B cell (primary cell): ENCODE results near the gene C7orf25.

ENCODE experiments used
- EZH2 ChIP-seq: IDR thresholded peaks from 2 replicates; pipeline ENCODE4 v1.6.1; 2012; ENCODE audit warnings: borderline replicate concordance, low read depth, mild to moderate bottlenecking, moderate library complexity, low read length; ENCODE audit not compliant: insufficient read depth, poor library complexity, severe bottlenecking
- TF ChIP-seq, protein P1 (sequence below): fragments of 200-600 bp; IDR thresholded peaks from one replicate; pipeline ENCODE4 v1.8.0; 2022; ENCODE audit warnings: antibody characterized with exemption, mild to moderate bottlenecking

GRCh38 chr7:42929449-42929848, 17.6 kb upstream of the C7orf25 start:
- TF ChIP-seq, protein P1, sequence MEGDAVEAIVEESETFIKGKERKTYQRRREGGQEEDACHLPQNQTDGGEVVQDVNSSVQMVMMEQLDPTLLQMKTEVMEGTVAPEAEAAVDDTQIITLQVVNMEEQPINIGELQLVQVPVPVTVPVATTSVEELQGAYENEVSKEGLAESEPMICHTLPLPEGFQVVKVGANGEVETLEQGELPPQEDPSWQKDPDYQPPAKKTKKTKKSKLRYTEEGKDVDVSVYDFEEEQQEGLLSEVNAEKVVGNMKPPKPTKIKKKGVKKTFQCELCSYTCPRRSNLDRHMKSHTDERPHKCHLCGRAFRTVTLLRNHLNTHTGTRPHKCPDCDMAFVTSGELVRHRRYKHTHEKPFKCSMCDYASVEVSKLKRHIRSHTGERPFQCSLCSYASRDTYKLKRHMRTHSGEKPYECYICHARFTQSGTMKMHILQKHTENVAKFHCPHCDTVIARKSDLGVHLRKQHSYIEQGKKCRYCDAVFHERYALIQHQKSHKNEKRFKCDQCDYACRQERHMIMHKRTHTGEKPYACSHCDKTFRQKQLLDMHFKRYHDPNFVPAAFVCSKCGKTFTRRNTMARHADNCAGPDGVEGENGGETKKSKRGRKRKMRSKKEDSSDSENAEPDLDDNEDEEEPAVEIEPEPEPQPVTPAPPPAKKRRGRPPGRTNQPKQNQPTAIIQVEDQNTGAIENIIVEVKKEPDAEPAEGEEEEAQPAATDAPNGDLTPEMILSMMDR: no peak
- no peak for TF ChIP-seq EZH2
